Measurements from ENCODE around the gene DEFB131A. TPM values are rescaled to one million over a fixed set of nuclear protein-coding genes. Genes with fewer than 3 reads are reported as not detected.
"Not testable (repeated sequence)": the region's sequence is repeated elsewhere in the genome, so short reads cannot be mapped to it uniquely, and the experiment has no call there.

The DEFB131A gene
- polyA plus RNA-seq, 2 donors, result not detected

DNA sequence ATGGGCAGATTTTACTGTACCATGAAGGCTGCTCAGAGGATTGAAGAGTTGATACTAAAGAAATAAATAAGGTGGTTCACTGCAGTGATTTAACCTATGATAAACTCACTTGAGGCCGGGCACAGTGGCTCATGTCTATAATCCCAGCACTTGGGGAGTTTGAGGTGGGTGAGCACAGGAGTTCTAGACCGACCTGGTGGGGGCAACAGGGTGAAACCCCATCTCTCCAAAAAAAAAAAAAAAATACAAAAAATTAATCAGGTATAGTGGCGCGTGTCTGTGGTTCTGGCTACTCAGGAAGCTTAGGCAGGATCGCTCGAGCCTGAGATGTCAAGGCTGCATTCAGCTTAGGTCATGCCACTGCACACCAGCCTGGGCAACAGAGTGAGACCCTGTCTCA is 467 bp downstream of the DEFB131A start:
- not testable (repeated sequence) for H3K4me3 ChIP-seq (ENCODE audit: low read depth in 1 of 2, low read length in 2 of 2); H3K27ac ChIP-seq (ENCODE audit: low read depth in 2 of 2, low read length in 1 of 2); H3K9me3 ChIP-seq (ENCODE audit: control insufficient read depth in 2 of 2, insufficient read depth in 1 of 2, low read depth in 1 of 2, low read length in 1 of 2); H3K4me1 ChIP-seq (ENCODE audit: control insufficient read depth in 2 of 2, insufficient read depth in 2 of 2, low read length in 1 of 2); H3K27me3 ChIP-seq (ENCODE audit: control insufficient read depth in 1 of 2, insufficient read depth in 2 of 2, low read length in 2 of 2); H3K36me3 ChIP-seq (ENCODE audit: control insufficient read depth in 2 of 2, insufficient read depth in 2 of 2, low read length in 1 of 2)
- 77 to 82% methylated on average over 6 of the region's 6 CpGs for WGBS, 2 donors

DNA sequence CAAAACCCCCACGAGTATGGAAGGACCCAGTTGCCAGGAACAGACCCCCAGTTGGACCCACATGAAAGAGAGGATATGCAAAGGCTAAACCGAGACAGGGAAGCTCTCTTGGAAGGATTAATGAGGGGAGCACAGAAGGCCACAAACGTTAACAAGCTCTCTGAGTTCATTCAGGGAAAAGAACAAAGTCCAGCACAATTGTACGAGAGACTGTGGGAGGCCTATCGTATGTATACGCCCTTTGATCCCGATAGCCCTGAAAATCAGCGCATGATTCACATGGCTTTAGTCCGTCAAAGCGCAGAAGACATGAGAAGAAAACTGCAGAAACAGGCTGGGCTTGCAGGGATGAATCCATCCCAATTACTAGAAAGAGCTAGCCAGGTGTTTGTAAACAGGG is 8.0 kb downstream of the DEFB131A start:
- not testable (repeated sequence) for H3K4me3 ChIP-seq (ENCODE audit: low read depth in 1 of 2, low read length in 2 of 2); H3K36me3 ChIP-seq (ENCODE audit: control insufficient read depth in 2 of 2, insufficient read depth in 2 of 2, low read length in 1 of 2); H3K27me3 ChIP-seq (ENCODE audit: control insufficient read depth in 1 of 2, insufficient read depth in 2 of 2, low read length in 2 of 2); H3K4me1 ChIP-seq (ENCODE audit: control insufficient read depth in 2 of 2, insufficient read depth in 2 of 2, low read length in 1 of 2); H3K9me3 ChIP-seq (ENCODE audit: control insufficient read depth in 2 of 2, insufficient read depth in 1 of 2, low read depth in 1 of 2, low read length in 1 of 2); H3K27ac ChIP-seq (ENCODE audit: low read depth in 2 of 2, low read length in 1 of 2)
- WGBS, 2 donors, result 61 to 68% methylated on average over 10 of the region's 10 CpGs

DNA sequence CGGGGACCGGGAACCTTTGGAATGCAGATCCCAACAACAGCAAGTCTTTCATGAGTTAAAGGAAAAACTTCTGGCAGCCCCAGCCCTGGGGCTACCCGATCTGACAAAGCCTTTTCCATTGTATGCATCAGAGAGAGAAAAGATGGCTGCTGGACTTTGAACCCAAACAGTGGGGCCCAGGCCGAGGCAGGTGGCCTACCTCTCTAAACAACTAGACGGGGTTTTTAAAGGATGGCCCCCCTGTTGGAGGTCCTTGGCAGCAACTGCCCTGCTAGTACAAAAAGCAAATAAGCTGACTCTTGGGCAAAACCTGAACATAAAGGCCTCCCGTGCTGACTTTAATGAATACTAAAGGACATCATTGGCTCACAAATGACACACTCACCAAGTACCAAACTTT is 10.1 kb downstream of the DEFB131A start:
- H3K4me1 ChIP-seq (ENCODE audit: control insufficient read depth in 2 of 2, insufficient read depth in 2 of 2, low read length in 1 of 2); H3K36me3 ChIP-seq (ENCODE audit: control insufficient read depth in 2 of 2, insufficient read depth in 2 of 2, low read length in 1 of 2); H3K27me3 ChIP-seq (ENCODE audit: control insufficient read depth in 1 of 2, insufficient read depth in 2 of 2, low read length in 2 of 2); H3K9me3 ChIP-seq (ENCODE audit: control insufficient read depth in 2 of 2, insufficient read depth in 1 of 2, low read depth in 1 of 2, low read length in 1 of 2); H3K27ac ChIP-seq (ENCODE audit: low read depth in 2 of 2, low read length in 1 of 2); H3K4me3 ChIP-seq (ENCODE audit: low read depth in 1 of 2, low read length in 2 of 2): not testable (repeated sequence)
- 60 to 61% methylated on average over 6 of the region's 6 CpGs for WGBS, 2 donors

DNA sequence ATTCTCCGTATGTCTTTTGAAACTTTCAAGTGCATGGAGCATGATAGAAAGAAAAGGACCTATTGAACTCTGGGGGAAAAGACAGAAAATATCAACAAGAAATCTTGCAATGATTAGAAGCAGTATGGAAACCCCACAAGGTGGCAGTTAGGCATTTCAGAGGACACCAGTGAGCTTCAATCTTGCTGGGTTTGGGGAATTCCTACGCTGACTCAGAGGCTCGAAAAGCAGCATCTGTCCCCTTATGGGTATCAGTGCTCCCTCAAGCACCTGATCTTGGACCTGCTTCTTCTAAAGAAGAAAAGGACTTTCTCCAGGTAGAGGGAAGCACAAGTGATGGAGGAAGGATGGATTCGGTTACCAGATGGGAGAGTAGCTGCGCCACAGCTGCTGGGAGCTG is 10.8 kb downstream of the DEFB131A start:
- 62 to 68% methylated on average over 5 of the region's 5 CpGs for WGBS, 2 donors
- not testable (repeated sequence) for H3K9me3 ChIP-seq (ENCODE audit: control insufficient read depth in 2 of 2, insufficient read depth in 1 of 2, low read depth in 1 of 2, low read length in 1 of 2); H3K4me3 ChIP-seq (ENCODE audit: low read depth in 1 of 2, low read length in 2 of 2); H3K27me3 ChIP-seq (ENCODE audit: control insufficient read depth in 1 of 2, insufficient read depth in 2 of 2, low read length in 2 of 2); H3K4me1 ChIP-seq (ENCODE audit: control insufficient read depth in 2 of 2, insufficient read depth in 2 of 2, low read length in 1 of 2); H3K36me3 ChIP-seq (ENCODE audit: control insufficient read depth in 2 of 2, insufficient read depth in 2 of 2, low read length in 1 of 2); H3K27ac ChIP-seq (ENCODE audit: low read depth in 2 of 2, low read length in 1 of 2)

DNA sequence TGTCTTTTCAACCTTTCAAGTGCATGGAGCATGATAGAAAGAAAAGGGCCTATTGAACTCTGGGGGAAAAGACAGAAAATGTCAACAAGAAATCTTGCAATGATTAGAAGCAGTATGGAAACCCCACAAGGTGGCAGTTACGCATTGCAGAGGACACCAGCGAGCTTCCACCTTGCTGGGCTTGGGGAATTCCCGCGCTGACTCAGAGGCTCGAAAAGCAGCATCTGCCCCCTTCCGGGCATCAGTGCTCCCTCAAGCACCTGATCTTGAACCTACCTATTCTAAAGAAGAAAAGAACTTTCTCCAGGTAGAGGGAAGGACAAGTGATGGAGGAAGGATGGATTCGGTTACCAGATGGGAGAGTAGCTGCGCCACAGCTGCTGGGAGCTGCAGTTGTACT is 35.3 kb downstream of the DEFB131A start:
- not testable (repeated sequence) for H3K9me3 ChIP-seq (ENCODE audit: control insufficient read depth in 2 of 2, insufficient read depth in 1 of 2, low read depth in 1 of 2, low read length in 1 of 2); H3K27ac ChIP-seq (ENCODE audit: low read depth in 2 of 2, low read length in 1 of 2); H3K36me3 ChIP-seq (ENCODE audit: control insufficient read depth in 2 of 2, insufficient read depth in 2 of 2, low read length in 1 of 2); H3K4me1 ChIP-seq (ENCODE audit: control insufficient read depth in 2 of 2, insufficient read depth in 2 of 2, low read length in 1 of 2); H3K4me3 ChIP-seq (ENCODE audit: low read depth in 1 of 2, low read length in 2 of 2); H3K27me3 ChIP-seq (ENCODE audit: control insufficient read depth in 1 of 2, insufficient read depth in 2 of 2, low read length in 2 of 2)
- 20 to 53% methylated on average over 3 to 8 of the region's 8 CpGs for WGBS, 2 donors

DNA sequence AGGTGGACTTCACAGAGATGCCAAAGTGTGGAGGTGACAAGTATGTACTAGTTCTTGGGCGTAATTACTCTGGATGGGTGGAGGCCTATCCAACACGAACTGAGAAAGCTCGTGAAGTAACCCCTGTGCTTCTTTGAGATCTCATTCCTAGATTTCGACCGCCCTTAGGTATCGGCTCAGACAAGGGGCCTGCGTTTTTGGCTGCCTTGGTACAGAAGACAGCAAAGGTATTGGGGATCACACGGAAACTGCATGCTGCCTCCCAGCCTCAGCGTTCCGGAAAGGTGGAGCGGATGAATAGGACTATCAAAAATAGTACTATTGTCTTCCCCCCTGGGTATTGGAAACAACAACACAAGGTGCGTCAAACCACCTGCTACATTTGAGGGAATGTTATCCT is 35.9 kb downstream of the DEFB131A start:
- H3K36me3 ChIP-seq (ENCODE audit: control insufficient read depth in 2 of 2, insufficient read depth in 2 of 2, low read length in 1 of 2); H3K9me3 ChIP-seq (ENCODE audit: control insufficient read depth in 2 of 2, insufficient read depth in 1 of 2, low read depth in 1 of 2, low read length in 1 of 2); H3K27ac ChIP-seq (ENCODE audit: low read depth in 2 of 2, low read length in 1 of 2); H3K4me3 ChIP-seq (ENCODE audit: low read depth in 1 of 2, low read length in 2 of 2); H3K4me1 ChIP-seq (ENCODE audit: control insufficient read depth in 2 of 2, insufficient read depth in 2 of 2, low read length in 1 of 2); H3K27me3 ChIP-seq (ENCODE audit: control insufficient read depth in 1 of 2, insufficient read depth in 2 of 2, low read length in 2 of 2): not testable (repeated sequence)
- WGBS, 2 donors, result 75 to 79% methylated on average over 12 of the region's 12 CpGs

DNA sequence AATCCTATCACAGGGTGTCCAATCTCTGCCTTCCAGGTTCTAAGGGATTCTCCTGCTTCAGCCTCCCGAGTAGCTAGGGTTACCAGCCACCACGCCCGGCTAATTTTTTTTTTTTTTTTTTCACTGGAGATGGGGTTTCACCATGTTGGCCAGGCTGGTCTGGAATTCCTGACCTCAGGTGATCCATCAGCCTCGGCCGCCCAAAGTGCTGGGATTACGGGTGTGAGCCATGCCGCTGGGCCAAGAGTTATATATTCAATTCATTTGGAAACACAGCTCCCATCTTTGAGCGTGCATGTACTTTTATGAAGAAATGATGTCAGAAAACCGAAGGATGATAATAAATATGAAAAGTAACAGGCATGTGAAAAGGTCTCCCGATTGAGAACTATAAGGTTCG is 38.7 kb downstream of the DEFB131A start:
- H3K9me3 ChIP-seq (ENCODE audit: control insufficient read depth in 2 of 2, insufficient read depth in 1 of 2, low read depth in 1 of 2, low read length in 1 of 2); H3K27ac ChIP-seq (ENCODE audit: low read depth in 2 of 2, low read length in 1 of 2); H3K4me1 ChIP-seq (ENCODE audit: control insufficient read depth in 2 of 2, insufficient read depth in 2 of 2, low read length in 1 of 2); H3K4me3 ChIP-seq (ENCODE audit: low read depth in 1 of 2, low read length in 2 of 2); H3K27me3 ChIP-seq (ENCODE audit: control insufficient read depth in 1 of 2, insufficient read depth in 2 of 2, low read length in 2 of 2); H3K36me3 ChIP-seq (ENCODE audit: control insufficient read depth in 2 of 2, insufficient read depth in 2 of 2, low read length in 1 of 2): not testable (repeated sequence)
- WGBS, 2 donors, result 85 to 89% methylated on average over 11 of the region's 11 CpGs

DNA sequence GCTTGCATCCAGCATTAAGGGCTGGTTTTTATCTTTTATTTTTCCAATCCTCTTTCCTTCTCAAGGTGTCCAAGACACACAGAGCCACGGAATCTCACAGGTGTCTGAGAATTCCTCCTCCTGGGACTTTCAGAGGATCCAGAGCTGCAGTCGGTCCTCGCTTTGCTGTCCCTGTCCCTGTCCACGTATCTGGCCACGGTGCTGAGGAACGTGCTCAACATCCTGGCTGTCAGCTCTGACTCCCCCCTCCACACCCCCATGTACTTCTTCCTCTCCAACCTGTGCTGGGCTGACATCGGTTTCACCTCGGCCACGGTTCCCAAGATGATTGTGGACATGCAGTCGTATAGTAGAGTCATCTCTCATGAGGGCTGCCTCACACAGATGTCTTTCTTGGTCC is 39.5 kb downstream of the DEFB131A start:
- not testable (repeated sequence) for H3K27ac ChIP-seq (ENCODE audit: low read depth in 2 of 2, low read length in 1 of 2); H3K9me3 ChIP-seq (ENCODE audit: control insufficient read depth in 2 of 2, insufficient read depth in 1 of 2, low read depth in 1 of 2, low read length in 1 of 2); H3K36me3 ChIP-seq (ENCODE audit: control insufficient read depth in 2 of 2, insufficient read depth in 2 of 2, low read length in 1 of 2); H3K4me3 ChIP-seq (ENCODE audit: low read depth in 1 of 2, low read length in 2 of 2); H3K27me3 ChIP-seq (ENCODE audit: control insufficient read depth in 1 of 2, insufficient read depth in 2 of 2, low read length in 2 of 2); H3K4me1 ChIP-seq (ENCODE audit: control insufficient read depth in 2 of 2, insufficient read depth in 2 of 2, low read length in 1 of 2)
- 86 to 88% methylated on average over 10 of the region's 10 CpGs for WGBS, 2 donors

DNA sequence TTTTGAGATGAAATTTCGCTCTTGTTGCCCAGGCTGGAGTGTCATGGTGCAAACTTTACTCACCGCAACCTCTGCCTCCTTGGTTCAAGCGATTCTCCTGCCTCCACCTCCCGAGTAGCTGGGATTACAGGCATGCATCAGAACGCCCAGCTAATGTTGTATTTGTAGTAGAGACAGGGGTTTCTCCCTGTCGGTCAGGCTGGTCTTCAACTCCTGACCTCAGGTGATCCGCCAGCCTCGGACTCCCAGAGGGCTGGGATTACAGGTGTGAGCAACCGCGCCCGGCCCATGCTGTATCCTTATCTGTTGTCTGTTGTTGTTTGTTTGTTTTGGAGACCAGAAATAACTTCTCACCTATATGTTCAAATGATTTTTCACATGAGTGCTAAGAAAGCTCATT is 42.7 kb downstream of the DEFB131A start:
- H3K4me1 ChIP-seq (ENCODE audit: control insufficient read depth in 2 of 2, insufficient read depth in 2 of 2, low read length in 1 of 2); H3K36me3 ChIP-seq (ENCODE audit: control insufficient read depth in 2 of 2, insufficient read depth in 2 of 2, low read length in 1 of 2); H3K9me3 ChIP-seq (ENCODE audit: control insufficient read depth in 2 of 2, insufficient read depth in 1 of 2, low read depth in 1 of 2, low read length in 1 of 2); H3K27ac ChIP-seq (ENCODE audit: low read depth in 2 of 2, low read length in 1 of 2); H3K27me3 ChIP-seq (ENCODE audit: control insufficient read depth in 1 of 2, insufficient read depth in 2 of 2, low read length in 2 of 2); H3K4me3 ChIP-seq (ENCODE audit: low read depth in 1 of 2, low read length in 2 of 2): not testable (repeated sequence)
- WGBS, 2 donors, result 76 to 82% methylated on average over 11 of the region's 11 CpGs

DNA sequence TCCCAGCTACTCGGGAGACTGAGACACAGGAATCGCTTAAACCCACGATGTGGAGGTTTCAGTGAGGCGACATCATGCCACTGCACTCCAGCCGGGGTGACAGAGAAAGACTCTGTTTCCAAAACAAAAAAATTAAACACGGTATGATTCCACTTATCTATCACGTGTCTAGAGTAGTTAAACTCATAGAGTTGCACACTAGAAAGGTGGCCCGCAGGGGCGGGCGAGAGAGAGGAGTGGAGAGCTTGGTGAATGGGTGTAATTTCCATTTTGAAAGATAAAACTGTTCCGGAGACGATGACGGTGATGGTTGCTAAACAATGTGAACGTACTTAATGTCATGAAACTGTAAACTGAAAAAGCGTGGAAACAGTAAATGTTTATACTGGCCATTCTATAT is 44.6 kb downstream of the DEFB131A start:
- H3K4me3 ChIP-seq (ENCODE audit: low read depth in 1 of 2, low read length in 2 of 2); H3K4me1 ChIP-seq (ENCODE audit: control insufficient read depth in 2 of 2, insufficient read depth in 2 of 2, low read length in 1 of 2); H3K36me3 ChIP-seq (ENCODE audit: control insufficient read depth in 2 of 2, insufficient read depth in 2 of 2, low read length in 1 of 2); H3K27me3 ChIP-seq (ENCODE audit: control insufficient read depth in 1 of 2, insufficient read depth in 2 of 2, low read length in 2 of 2); H3K27ac ChIP-seq (ENCODE audit: low read depth in 2 of 2, low read length in 1 of 2); H3K9me3 ChIP-seq (ENCODE audit: control insufficient read depth in 2 of 2, insufficient read depth in 1 of 2, low read depth in 1 of 2, low read length in 1 of 2): not testable (repeated sequence)
- WGBS, 2 donors, result 81 to 84% methylated on average over 15 of the region's 15 CpGs

DNA sequence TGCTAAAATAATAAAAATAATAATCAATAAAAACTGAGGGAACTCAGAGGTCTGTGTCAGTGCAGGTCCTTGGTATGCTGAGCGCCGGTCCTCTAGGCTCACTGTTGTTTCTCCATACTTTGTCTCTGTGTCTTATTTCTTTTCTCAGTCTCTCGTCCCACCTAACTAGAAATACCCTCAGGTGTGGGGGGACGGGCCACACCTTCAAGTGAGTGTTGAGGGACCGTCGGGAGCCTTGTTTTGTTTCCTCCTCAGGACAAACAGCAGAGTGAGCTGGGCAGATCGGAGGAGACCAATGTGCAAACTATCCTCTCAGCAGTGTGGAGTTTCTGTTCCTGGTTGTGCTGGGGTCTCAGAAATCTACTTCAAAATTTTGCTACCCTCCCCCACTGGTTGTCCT is 46.3 kb downstream of the DEFB131A start:
- H3K36me3 ChIP-seq (ENCODE audit: control insufficient read depth in 2 of 2, insufficient read depth in 2 of 2, low read length in 1 of 2); H3K4me3 ChIP-seq (ENCODE audit: low read depth in 1 of 2, low read length in 2 of 2); H3K4me1 ChIP-seq (ENCODE audit: control insufficient read depth in 2 of 2, insufficient read depth in 2 of 2, low read length in 1 of 2); H3K27me3 ChIP-seq (ENCODE audit: control insufficient read depth in 1 of 2, insufficient read depth in 2 of 2, low read length in 2 of 2); H3K27ac ChIP-seq (ENCODE audit: low read depth in 2 of 2, low read length in 1 of 2); H3K9me3 ChIP-seq (ENCODE audit: control insufficient read depth in 2 of 2, insufficient read depth in 1 of 2, low read depth in 1 of 2, low read length in 1 of 2): not testable (repeated sequence)
- WGBS, 2 donors, result 54 to 55% methylated on average over 7 of the region's 7 CpGs

Data from esophagus (tissue), 2 donors.